Caco-2 (cell line): ENCODE data around the gene ZDHHC14. TPM values are rescaled to one million over a fixed set of nuclear protein-coding genes. Genes with fewer than 3 reads are reported as not detected.

ENCODE experiments used
- BruUV-seq: library from RNA; stranded (reverse); fragments of 400-500 nt; replicated peaks from 2 replicates; lab custom pipeline; 2021; lab: Mats Ljungman, UMichigan
- CTCF ChIA-PET: fragments of 300-600 bp; sonication (Branson Sonifier 250); formaldehyde crosslinking; loops from one replicate; lab custom pipeline; 2022; ENCODE audit warnings: antibody characterized with exemption; lab: Charles Lee
- POLR2A ChIA-PET: fragments of 300-600 bp; sonication (Branson Sonifier 250); formaldehyde crosslinking; loops from one replicate; lab custom pipeline; 2022; ENCODE audit warnings: antibody characterized with exemption; lab: Charles Lee
- DNase-seq, 2 experiments: peaks; one replicate each; pipeline versions ENCODE4 v3.0.0 to v3.0.0-alpha.2; 2020 to 2022
- H3K27me3 ChIP-seq: replicated peaks from 2 replicates; pipeline ENCODE4 v1.6.0; 2011; ENCODE audit warnings: low read length; ENCODE audit not compliant: control insufficient read depth, insufficient read depth
- H3K36me3 ChIP-seq: 2 replicates; pipeline ENCODE4 v1.5.1; 2011; ENCODE audit warnings: low read length; ENCODE audit not compliant: control insufficient read depth, insufficient read depth
- H3K4me1 ChIP-seq: fragments of 250-450 bp; sonication (Bioruptor Pico); 2 replicates; pipeline ENCODE4 v1.5.1; 2020; ENCODE audit warnings: mild to moderate bottlenecking
- H3K4me3 ChIP-seq: 2 replicates; pipeline ENCODE4 v1.5.1; 2011; ENCODE audit warnings: low read depth, mild to moderate bottlenecking, control low read depth, low read length
- H3K9me3 ChIP-seq: fragments of 250-450 bp; sonication (Bioruptor Pico); 2 replicates; pipeline ENCODE4 v1.5.1; 2020; ENCODE audit warnings: mild to moderate bottlenecking, moderate library complexity
- H3K27ac Mint-ChIP-seq: one replicate; pipeline ENCODE4 v1.8.0; 2022; ENCODE audit warnings: mixed read lengths; ENCODE audit not compliant: unreplicated experiment
- H3K27me3 Mint-ChIP-seq: one replicate; pipeline ENCODE4 v1.8.0; 2022; ENCODE audit warnings: mixed read lengths; ENCODE audit not compliant: insufficient read depth, unreplicated experiment
- H3K36me3 Mint-ChIP-seq: one replicate; pipeline ENCODE4 v1.8.0; 2022; ENCODE audit warnings: mild to moderate bottlenecking, mixed read lengths; ENCODE audit not compliant: insufficient read depth, unreplicated experiment
- H3K4me1 Mint-ChIP-seq: one replicate; pipeline ENCODE4 v1.8.0; 2022; ENCODE audit warnings: low read depth, mixed read lengths; ENCODE audit not compliant: unreplicated experiment
- H3K4me3 Mint-ChIP-seq: one replicate; pipeline ENCODE4 v1.8.0; 2022; ENCODE audit warnings: mild to moderate bottlenecking, moderate library complexity, mixed read lengths; ENCODE audit not compliant: unreplicated experiment
- H3K9me3 Mint-ChIP-seq: one replicate; pipeline ENCODE4 v1.8.0; 2022; ENCODE audit warnings: mixed read lengths; ENCODE audit not compliant: unreplicated experiment
- intact Hi-C: fragments of 100-400 bp; cut with micrococcal nuclease; formaldehyde crosslinking; loops from one replicate; pipeline ENCODE4 v1.10.0; 2022; ENCODE audit not compliant: unreplicated experiment
- total RNA-seq: library from RNA; stranded (reverse); gene quantifications from 2 replicates; pipeline ENCODE4 v1.2.3, GENCODE V29; 2022
- TF ChIP-seq, protein P1 (sequence below), 2 experiments: fragments of 200-600 bp in 1 of 2; IDR thresholded peaks; 1 replicate in 1 of 2; 2 replicates in 1 of 2; pipeline versions ENCODE4 v1.5.1 to v1.8.0; 2011 to 2022; ENCODE audit warnings: antibody characterized with exemption in 1 of 2, control low read depth in 1 of 2, inconsistent platforms in 1 of 2, low read depth in 1 of 2, low read length in 1 of 2, mild to moderate bottlenecking in 1 of 2, moderate library complexity in 1 of 2; ENCODE audit not compliant: insufficient read depth in 1 of 2, severe bottlenecking in 1 of 2, unreplicated experiment in 1 of 2

ZDHHC14 gene
- total RNA-seq, 1 experiment from 2014 or later, result 22.1 TPM

DNA sequence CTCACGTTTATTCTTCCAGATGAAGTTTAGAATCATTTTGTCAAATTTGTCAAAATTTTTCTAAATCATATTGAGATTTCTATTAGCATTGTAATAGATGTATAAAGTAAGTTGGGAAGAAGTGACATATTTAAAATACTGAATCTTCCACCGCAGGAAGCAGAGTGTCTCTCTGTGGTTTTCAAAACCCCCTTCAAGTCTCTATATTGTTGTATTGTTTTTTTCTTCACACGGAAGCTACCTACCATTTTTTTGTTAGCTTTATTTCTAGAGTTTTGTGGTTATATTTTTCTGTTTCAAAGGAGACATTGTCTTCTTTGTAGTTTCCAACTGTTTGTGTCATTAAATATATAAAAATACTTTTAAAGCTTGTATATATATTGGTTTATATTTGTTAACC, 188.6 kb downstream of the ZDHHC14 start:
- Mint-ChIP-seq H3K9me3 (no peaks in the 10 kb centered on the region), H3K27ac (no peak overlapping the region), H3K27me3 (no peaks in the 10 kb centered on the region), H3K36me3 (peaks cover 5% of the 10 kb centered on the region), H3K4me3 (no peak overlapping the region), H3K4me1 (peaks cover 2% of the 10 kb centered on the region)
- Histone ChIP-seq H3K4me3 (no peak overlapping the region), H3K27me3 (no peaks in the 10 kb centered on the region), H3K9me3 (peaks cover 6% of the 10 kb centered on the region; the same call in 1 of the 2 replicates), H3K36me3 (no peaks in the 10 kb centered on the region), H3K4me1 (0 out of 2 replicates have a peak, but pooled peaks cover 6% of the 10 kb centered on the region)
- ChIA-PET POLR2A (no interaction called here), CTCF (no interaction called here)
- BruUV-seq, result no TSS peak
- intact Hi-C loops, result no loop called here
- no peak for DNase-seq
- TF ChIP-seq, protein P1, sequence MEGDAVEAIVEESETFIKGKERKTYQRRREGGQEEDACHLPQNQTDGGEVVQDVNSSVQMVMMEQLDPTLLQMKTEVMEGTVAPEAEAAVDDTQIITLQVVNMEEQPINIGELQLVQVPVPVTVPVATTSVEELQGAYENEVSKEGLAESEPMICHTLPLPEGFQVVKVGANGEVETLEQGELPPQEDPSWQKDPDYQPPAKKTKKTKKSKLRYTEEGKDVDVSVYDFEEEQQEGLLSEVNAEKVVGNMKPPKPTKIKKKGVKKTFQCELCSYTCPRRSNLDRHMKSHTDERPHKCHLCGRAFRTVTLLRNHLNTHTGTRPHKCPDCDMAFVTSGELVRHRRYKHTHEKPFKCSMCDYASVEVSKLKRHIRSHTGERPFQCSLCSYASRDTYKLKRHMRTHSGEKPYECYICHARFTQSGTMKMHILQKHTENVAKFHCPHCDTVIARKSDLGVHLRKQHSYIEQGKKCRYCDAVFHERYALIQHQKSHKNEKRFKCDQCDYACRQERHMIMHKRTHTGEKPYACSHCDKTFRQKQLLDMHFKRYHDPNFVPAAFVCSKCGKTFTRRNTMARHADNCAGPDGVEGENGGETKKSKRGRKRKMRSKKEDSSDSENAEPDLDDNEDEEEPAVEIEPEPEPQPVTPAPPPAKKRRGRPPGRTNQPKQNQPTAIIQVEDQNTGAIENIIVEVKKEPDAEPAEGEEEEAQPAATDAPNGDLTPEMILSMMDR (IDR thresholded peaks at IDR 0.05; ENCODE audit: insufficient read depth in 1 of 2, low read depth in 1 of 2, low read length in 1 of 2, severe bottlenecking in 1 of 2, unreplicated experiment in 1 of 2), result no peak

DNA sequence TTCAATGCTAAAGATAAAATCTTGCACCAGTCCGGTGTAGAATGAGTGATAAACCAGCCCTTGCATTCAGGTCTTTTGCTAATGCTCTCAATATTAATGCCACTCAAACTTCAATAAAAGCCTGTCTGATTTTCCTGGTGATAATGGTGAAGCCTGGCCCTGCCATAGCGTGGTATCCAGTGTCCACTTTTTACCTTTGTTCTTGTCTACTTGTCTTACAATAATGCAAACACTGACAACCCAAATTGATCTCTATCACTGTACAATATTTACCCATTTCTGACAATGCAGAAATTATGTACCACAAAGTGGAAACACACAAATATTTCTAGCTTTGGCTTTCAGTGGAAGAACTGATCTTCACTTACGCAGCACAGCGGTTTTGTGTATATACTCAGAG, 189.1 kb downstream of the ZDHHC14 start:
- intact Hi-C loops, result no loop called here

DNA sequence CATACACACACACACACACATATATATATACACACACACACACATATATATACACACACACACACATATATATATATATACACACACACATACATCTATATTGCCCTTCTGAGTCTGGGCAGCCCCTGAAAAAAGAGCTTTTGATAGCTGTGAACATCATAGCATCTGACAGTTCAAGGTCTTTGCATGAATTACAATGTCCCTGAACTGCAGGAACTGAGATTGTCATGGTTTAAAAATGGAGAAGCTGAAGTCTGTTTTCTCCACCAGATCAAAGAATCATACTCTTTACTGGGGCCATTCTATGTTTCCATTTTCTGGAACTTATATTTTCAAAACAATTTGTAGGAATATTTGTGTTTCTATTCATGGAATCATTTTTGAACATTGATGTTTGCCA, 189.8 kb downstream of the ZDHHC14 start:
- H3K27me3 Mint-ChIP-seq, result no peaks in the 10 kb centered on the region
- DNase-seq, result no peak
- H3K4me3 Mint-ChIP-seq, result no peak overlapping the region
- H3K9me3 Mint-ChIP-seq, result no peaks in the 10 kb centered on the region
- BruUV-seq, result no TSS peak
- ChIA-PET POLR2A (no interaction called here), CTCF (interaction anchor here (0.6 to 0.8 kb wide), 2 partner anchors 27 to 114 kb away, joined by 3 to 6 read pairs; no protein-coding TSS in a partner anchor)
- intact Hi-C loops, result loop anchor here (1.0 kb wide), 2 partner anchors 16 to 27 kb away; no protein-coding TSS in a partner anchor
- H3K27ac Mint-ChIP-seq, result no peak overlapping the region
- Histone ChIP-seq H3K4me1 (0 out of 2 replicates have a peak, but pooled peaks cover 6% of the 10 kb centered on the region), H3K9me3 (peaks cover 6% of the 10 kb centered on the region; the same call in 1 of the 2 replicates), H3K4me3 (no peak overlapping the region), H3K36me3 (no peaks in the 10 kb centered on the region), H3K27me3 (no peaks in the 10 kb centered on the region)
- TF ChIP-seq, protein P1 (IDR thresholded peaks at IDR 0.05; ENCODE audit: insufficient read depth in 1 of 2, low read depth in 1 of 2, low read length in 1 of 2, severe bottlenecking in 1 of 2, unreplicated experiment in 1 of 2), result no peak
- peaks cover 5% of the 10 kb centered on the region for H3K4me1 Mint-ChIP-seq
- H3K36me3 Mint-ChIP-seq, result peaks cover 5% of the 10 kb centered on the region

More for the DNA sequence above, 189.1 kb downstream of the ZDHHC14 start:
- no peak overlapping the region for H3K4me3 ChIP-seq
- Mint-ChIP-seq H3K27ac (no peak overlapping the region), H3K4me3 (no peak overlapping the region), H3K9me3 (no peaks in the 10 kb centered on the region), H3K36me3 (peaks cover 5% of the 10 kb centered on the region), H3K27me3 (no peaks in the 10 kb centered on the region), H3K4me1 (peaks cover 5% of the 10 kb centered on the region)
- CTCF ChIA-PET, result no interaction called here
- peaks cover 6% of the 10 kb centered on the region; the same call in 1 of the 2 replicates for H3K9me3 ChIP-seq
- TF ChIP-seq, protein P1 (IDR thresholded peaks at IDR 0.05; ENCODE audit: insufficient read depth in 1 of 2, low read depth in 1 of 2, low read length in 1 of 2, severe bottlenecking in 1 of 2, unreplicated experiment in 1 of 2), result no peak
- DNase-seq, result no peak
- H3K4me1 ChIP-seq, result 0 out of 2 replicates have a peak, but pooled peaks cover 6% of the 10 kb centered on the region
- no TSS peak for BruUV-seq
- POLR2A ChIA-PET, result no interaction called here
- no peaks in the 10 kb centered on the region for H3K36me3 ChIP-seq
- H3K27me3 ChIP-seq, result no peaks in the 10 kb centered on the region
